DLD1 (cell line): Measurements from ENCODE around the gene PIPOX.

ENCODE experiments used
- in situ Hi-C: cut with HindIII; loops from 2 replicates; pipeline ENCODE4 v1.10.0; 2017; ENCODE audit warnings: low sequenced_read_pairs

The PIPOX gene, protein sequence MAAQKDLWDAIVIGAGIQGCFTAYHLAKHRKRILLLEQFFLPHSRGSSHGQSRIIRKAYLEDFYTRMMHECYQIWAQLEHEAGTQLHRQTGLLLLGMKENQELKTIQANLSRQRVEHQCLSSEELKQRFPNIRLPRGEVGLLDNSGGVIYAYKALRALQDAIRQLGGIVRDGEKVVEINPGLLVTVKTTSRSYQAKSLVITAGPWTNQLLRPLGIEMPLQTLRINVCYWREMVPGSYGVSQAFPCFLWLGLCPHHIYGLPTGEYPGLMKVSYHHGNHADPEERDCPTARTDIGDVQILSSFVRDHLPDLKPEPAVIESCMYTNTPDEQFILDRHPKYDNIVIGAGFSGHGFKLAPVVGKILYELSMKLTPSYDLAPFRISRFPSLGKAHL

DNA sequence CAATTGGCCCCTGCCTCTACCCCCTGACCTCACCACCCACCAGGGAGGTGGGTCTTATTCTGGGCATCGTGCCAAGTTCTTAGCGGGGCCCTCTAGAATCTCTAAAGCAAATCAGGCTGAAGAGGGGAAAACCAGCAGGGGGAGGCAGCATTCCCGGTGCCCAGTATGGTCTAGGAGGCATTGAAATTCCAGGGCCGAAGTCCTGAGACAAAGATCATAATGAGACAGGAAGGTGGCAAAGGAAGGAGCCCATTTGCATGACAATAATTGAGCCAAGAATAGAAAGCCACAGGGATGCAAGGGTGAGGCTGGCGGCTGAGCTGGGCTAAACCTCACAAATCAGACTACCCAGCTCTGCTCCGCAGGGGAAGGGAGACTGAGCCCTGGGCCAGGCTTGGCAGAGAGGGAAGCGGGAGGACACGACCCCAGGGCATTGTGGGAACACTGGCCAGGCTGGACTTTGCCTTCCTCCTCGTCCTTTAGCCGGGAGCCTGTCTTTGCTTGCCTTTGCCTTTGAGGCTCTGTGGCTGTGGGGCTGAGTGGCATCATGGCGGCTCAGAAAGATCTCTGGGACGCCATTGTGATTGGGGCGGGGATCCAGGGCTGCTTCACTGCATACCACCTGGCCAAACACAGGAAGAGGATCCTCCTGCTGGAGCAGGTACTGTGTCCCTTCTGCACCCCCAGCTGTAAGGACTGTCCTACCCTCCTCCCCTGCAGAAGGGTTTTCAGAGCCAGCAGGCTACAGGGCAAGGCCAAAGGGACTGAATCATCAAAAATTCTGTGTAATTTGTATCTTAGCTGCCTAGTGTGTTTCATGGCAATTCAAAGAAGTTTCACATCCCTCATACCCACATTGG lies at the start of gene PIPOX:
Gene PIPOX (plus strand): TSS at position 463 of the 860 bp plus-strand sequence. CDS start 85 bp downstream, at position 548.
- in situ Hi-C loops: no loop called here

DNA sequence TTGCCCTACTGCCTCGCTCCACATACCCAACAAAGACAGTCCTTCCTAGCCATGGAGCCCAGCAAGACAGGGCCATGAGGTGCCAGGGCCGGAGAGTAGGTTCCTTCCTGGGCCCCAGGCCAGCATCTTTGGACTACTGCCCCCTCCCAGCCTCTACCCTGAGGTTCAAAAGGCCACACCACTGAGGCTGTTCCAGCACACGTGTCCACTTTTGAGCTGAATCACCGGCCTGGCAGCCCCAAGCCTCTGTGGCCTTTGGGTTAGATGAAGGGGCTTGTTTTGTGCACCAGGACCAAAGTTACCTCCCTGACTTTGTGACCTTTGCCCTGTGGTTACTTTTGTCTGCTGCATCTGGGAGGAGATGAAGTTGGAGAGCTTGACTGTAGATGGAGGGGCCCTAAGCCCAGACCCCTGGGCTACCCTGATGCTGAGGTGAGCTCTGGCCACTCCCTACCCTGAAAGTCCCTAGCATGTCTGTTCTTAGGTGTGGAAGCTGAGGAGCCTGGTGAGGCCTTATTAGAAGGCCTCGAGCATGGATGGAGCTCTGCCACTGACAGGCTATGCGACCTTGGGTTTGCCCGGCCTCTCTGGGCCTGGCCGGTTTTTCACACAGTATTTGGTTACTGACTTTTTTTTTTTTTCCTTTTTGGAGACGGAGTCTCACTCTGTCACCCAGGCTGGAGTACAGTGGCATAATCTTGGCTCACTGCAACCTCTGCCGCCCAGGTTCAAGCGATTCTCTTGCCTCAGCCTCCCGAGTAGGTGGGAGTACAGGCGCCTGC lies 49.1 kb upstream of the PIPOX start:
- in situ Hi-C loops: no loop called here

DNA sequence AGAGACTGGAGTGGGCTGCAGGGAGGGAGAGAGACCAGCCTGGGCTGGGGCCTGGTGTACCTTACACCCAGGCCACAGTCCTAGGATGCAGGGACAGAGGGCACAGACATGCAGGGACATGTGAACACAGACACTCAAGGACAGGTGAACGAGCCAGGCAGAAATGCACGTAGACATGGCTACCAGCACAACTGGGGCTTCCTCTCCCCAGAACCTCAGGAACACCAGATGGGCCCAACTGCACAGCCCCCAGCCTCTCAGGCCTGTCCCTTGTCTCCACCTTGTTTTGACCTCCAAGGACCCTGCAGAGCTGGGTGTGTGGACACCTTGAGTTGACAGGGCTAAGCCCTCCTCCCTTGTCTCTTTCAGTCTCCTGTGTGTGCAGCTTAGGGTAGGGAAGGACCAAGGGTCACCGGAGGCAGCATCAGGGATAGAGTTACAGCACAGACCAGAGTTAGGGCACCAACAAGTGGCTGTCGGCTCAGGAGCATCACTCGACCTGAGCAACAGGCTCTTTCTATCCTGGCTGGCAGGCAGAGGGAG lies 46.3 kb upstream of the PIPOX start:
- in situ Hi-C loops: no loop called here

DNA sequence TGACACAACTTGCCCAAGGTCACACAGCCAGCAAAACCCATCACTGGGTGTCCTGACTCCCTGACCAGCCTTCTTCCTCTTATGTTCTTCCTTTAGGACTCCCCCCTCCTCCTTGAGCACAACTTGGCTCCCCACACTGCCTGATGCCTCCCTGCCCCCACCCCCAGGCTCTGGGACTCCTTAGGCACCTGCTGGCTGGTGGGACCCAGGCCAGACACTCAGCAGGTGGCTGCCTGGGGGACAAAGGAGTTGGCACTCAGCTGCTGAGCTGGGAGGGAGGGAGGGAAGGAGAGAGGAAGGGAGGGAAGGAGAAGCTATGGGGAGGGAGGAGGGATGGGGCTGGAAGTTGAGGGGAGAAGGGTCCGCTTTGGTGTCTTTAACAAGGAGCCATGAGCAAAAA lies 45.1 kb upstream of the PIPOX start:
- in situ Hi-C loops: no loop called here

DNA sequence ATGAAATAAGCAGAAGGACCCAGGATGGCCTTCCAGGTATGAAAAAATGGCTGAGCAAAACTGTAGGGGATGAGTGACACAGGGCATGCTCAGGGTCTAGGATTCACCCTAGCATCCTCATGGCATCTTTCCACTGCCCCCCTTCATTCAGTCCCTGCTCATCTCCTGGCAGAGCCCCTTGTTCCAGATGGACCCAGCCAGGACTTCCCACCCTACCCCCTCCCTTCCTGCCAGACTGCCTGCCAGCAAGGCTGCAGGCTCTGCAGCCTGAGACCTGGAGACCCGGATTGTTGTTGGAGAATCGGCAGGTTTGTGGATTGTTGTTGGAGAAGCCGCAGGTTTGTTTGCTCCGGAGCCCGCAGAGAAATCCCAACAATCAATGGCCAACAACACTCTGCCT lies 43.7 kb upstream of the PIPOX start:
- in situ Hi-C loops: no loop called here

DNA sequence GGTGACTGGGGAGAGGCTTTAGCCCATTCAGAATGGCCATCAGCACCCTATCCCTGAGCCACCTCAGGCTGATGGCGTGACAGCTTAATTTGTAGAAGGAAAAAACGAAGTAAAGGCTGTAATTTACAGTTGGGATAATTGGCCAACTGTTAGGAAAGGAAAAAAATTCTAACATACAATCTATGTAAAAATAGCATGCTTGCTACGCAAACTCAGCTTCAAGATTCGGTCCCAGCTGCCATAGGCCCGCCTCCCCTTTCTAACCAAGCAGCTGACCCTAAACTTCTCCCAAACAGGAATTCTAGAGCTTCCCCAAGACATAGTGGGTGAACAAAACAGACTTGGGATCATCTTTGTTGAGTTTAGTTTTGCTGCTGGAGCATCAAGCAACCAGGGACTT lies 42.0 kb upstream of the PIPOX start:
- in situ Hi-C loops: loop anchor here (5.0 kb wide), 1 partner anchor 39 kb away; no protein-coding TSS in a partner anchor

DNA sequence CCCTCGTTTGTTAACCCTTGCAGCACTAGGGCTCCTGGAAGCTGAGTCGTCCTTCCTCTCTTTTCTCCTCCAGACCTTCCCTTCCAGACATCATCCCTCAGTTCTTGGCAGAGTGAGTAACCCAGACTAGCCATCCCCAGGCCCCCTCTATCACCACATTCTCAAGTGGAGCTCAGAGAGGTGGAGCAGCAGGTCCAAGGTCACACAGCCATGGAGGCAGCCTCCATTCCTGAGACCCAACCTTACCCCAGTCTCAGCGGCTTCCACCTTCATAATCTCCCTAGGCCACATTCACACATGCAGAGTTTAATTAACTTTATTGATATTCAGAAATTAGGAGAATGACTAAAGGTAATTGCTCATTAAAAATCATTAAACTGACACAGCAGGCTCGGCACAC lies 40.1 kb upstream of the PIPOX start:
- in situ Hi-C loops: loop anchor here (5.0 kb wide), 1 partner anchor 41 kb away; no protein-coding TSS in a partner anchor

DNA sequence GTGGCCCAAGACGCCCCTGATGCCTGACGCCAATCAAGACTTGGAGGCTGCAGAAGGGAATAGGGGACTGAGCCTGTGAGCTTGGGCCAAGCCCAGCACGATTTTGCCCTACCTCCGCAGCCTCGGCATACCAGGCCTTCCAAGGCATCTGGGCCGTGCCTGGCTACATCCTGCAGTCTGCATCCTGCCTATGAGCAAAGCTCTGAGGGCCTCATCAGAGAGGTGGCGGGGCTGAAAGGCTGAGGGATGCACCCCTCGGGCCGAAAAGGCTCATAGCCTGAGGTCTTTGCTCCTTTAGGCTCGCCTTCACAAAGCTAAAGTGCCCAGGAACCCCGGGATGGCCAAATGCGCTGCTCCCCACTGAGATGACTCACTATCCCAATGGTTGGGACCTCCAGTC lies 39.7 kb upstream of the PIPOX start:
- in situ Hi-C loops: loop anchor here (5.0 kb wide), 1 partner anchor 41 kb away; no protein-coding TSS in a partner anchor

DNA sequence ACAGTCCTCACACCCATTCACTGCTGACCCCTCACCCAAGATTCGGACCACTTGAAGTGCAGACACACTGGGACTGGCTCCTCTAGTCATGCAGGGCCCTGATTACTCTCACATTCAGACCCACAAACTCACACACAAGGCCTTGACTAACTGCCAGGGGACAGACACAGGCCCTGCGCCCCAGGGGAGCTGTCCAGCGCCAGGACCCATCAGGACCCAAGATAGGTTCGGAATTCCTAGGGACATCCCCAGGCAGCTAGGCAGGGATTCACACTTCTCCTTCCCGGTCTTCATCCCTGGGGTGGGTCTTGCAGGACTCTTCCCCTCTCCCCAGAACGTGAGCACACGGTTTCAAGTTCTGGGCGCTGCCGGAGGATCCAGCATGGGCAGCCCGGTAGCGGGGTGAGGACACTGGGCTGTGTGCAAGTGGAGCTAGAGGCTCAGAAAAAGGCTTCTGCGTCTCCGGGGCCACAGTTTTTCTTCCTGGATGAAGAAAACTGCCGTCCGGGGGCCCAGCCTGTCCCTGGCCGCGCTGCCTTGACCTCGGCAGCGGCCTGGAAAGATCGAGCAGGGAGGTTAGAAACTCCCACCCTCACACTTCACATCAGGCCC lies 38.8 kb upstream of the PIPOX start:
- in situ Hi-C loops: loop anchor here (5.0 kb wide), 1 partner anchor 42 kb away; no protein-coding TSS in a partner anchor

DNA sequence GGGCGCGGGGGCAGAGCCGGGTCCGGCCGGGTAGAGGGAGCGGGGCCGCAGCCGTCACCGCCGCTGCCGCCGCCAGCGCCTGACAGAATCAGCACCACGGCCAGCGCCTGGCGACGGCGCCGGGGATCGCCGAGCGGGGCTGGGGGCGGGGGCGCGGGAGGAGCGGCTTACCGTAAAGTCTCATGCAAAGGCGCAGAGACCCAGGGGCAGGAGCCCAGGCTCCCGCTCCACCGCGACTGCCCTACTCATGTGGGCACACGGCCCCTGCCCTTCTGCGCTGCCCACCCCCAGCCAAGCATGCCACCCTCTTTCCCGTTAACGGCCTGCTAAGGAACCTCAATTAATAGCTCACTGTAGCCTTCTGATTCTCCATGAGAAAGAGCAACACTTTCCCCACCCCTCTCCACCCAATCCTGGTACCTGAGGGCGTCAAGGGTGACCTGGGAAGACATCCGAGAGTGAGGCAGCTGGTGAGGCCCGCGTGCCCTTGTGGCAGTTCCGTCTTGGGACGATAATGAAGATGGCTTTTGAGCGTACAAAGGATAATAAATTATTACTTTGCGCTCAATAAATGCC lies 36.9 kb upstream of the PIPOX start, which contains the start of gene SEZ6:
Gene SEZ6 (minus strand): TSS at position 98 of the 576 bp plus-strand sequence. CDS start 164 bp downstream, outside the sequence.
- in situ Hi-C loops: no loop called here

DNA sequence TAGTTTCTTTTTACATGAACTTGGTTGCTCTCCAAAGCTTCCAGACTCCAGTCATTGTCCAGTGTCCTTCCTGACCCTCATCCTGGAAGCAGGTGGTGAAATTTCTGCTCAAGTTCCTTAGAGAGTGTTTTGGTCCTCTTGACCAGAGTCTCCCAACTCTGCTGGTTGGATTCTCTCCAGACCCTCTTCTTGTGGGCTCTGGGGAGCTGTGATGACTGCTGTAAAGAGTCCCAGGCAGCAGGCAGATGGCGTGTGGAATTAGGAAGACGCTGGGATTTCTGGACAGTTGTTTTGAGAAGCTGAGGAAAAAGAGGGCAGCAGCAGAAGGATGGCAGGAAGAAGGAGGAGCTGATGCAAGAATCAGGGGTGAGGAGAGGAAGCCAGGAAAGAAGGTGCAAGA lies 35.5 kb upstream of the PIPOX start:
- in situ Hi-C loops: no loop called here

DNA sequence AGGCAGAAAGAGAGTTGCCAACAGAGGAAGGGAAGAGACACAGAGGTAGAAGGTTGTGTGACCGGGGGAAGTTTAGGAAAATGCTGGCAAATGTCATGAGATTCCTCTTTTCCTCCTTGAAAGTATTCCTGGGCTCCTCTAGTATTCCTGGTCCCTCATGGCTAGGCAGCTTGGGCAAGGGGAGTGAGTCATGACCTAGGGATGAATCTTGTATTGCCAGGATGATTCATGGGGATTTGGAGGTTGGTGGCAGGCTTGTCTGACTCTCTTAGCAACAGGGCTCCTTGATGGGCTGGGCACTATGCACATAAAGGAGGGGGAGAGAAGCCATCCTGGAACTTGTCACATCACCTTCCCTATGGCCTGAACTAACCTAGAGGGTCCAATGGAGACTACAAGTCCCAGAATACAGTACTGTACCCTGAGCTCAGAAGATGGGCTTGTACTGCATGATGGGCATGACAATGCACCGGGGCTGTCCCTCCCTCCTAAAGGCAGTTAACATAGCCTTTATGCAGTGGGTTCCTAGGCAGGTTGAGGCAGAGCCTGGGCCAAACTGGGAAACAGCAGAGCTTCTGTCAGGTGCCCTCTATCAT lies 35.0 kb upstream of the PIPOX start:
- in situ Hi-C loops: no loop called here

DNA sequence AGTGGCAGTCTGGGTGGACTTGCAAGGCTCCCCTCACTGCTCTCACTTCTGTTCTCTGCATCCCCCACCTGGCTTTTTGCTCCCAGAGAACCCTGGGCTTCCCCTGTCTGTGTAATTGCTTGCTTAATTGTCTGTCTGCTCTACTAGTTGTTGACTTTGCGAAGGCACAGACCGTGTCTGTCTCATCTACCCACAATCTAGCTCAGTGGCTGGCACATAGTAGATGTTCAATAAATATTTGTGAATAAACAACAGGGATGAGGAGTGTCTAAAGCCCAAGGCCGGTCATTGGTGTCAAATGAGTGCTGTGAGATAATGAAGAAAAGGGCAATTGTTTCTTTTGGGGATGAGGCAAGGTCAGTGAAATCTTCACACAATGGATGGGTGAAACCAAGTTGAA lies 34.4 kb upstream of the PIPOX start:
- in situ Hi-C loops: no loop called here

DNA sequence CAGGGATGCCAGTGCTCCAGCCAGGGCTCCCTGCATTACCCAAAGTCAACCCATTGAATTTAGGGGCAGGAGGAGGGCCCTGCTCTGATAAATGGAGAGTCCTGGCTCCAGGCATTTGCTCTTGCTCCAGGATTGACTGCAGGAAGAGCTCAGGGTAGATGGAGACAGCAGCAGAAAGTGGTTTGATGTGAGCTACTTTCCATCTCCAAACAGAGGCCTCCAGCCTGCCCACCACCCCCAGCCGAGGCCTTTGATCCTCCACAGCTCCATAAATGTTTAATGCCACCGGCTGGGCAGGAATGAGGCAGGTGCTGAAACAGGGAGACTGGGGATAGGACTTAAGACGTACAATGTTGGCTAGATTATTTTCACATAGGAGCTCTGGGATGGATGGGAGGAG lies 32.8 kb upstream of the PIPOX start:
- in situ Hi-C loops: loop anchor here (5.0 kb wide), 1 partner anchor 72 kb away; no protein-coding TSS in a partner anchor

DNA sequence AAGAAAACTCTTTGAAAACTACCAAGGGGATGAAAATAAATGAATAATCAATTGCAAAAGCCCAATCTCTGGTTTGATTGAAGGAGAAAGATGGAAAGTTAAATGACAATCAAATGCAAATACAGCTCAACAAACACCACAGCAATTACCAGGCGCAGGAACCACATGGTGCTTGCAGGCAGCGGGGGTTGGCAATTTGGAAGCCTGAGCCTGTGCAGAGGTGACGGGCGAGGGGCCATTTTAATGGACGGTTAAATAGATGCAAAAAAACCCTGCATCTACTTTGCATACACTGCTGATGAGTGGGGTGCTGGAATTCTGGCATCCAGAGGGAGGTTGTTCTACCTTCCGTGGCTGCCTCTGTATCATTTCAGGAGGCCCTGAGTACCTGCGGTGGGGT lies 32.4 kb upstream of the PIPOX start:
- in situ Hi-C loops: loop anchor here (5.0 kb wide), 1 partner anchor 72 kb away; no protein-coding TSS in a partner anchor

DNA sequence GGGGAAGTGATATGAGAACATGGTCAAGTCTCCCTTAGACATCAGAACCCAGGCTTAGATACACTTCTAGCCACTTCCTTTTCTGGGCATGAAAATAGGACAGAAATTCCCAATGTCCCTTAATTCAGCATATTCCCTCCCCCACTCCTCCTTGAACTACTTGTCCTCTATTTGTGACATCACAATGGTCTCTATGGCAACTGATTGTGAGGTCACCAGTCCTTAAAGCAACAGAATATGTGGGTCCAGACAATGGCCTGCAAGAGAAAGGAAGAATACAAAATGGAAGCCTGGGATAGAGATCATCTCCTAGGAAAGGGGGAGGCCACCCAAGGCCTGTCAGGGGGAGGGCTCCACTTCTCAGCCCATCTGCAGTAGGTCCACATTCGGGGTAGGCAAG lies 30.4 kb upstream of the PIPOX start:
- in situ Hi-C loops: loop anchor here (5.0 kb wide), 1 partner anchor 70 kb away; no protein-coding TSS in a partner anchor

DNA sequence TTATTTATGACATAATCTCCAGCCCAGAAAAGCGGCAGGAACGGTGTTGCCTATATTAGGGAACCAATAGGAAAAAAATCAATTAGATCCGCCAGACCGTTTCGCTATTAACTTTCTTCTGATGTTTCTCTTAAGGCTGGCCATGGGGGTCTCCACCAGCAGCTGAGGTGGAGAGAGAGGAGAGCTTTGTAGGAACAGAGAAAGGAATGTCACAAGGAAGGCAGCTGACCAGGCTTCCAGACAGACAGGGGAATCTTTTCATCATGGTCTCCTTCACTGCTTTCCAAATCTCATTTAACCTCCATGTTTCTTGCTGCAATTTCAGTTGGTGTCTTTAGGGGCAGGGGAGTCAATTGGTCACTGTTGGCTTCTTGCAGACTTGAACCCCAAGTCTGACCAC lies 28.2 kb upstream of the PIPOX start:
- in situ Hi-C loops: loop anchor here (5.0 kb wide), 1 partner anchor 68 kb away; no protein-coding TSS in a partner anchor

DNA sequence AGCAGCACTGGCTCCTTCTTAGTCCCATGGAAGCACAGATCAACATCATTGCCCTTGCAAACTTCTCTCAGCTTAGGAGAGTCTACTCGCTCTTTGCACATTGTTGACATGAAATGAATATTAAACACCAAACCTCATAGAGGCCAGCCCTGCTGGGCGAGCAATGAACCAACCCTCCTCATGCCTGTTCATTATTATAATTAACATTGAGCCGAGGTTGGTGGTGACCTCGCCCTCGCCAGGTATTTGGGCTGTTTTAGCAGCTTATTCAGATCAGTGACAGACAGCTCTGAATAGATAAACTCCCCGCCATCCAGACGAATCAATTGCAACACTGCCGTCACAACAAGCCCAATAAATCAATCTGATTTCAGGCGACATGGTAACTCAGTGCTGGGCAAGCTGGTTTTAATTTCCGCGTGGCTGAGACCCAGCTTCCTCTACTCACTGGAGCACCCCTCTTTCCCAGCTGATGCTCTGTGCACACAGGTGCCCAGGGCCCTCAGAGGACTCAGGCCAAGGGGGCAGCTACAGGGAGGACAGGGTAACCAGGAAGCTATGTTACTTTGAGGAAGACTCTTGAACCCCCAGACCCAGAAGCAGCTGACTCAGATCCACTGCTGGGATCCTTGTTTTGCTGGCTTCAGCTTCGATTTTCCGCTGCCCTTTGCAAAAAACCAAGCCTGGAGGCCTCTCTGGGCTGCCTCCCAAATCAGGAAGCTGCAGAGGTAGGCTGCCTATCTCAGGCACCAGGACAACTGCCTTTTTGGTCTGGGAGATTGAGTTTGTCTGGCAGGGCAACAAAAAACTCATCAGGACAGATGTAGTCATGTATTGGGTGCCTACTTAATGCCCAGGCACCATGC lies 26.4 kb upstream of the PIPOX start:
- in situ Hi-C loops: no loop called here
